ENCODE results near the gene MAN1C1. TPM values are rescaled to one million over a fixed set of nuclear protein-coding genes. Genes with fewer than 3 reads are reported as not detected.

The MAN1C1 gene
- total RNA-seq, 1 donor from 2014 or later, result 22.6 TPM

DNA sequence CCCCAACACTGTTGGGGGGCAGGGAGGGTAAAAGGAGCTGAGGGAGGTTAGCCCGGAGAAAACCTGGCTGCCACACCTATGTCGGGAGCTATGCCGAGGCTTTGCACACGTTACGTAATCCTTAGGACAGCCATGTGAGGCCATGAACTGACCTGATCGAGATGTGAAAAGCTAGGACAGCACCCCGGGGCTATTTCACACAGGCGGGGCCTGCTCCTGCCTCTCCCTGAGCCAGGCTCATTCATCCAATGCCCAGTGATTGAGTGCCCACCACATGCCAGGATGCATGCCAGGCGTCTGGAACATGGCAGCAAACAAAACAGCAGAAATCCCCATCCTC is 43.0 kb upstream of the MAN1C1 start:
- no peaks in the 10 kb centered on the region for H3K9me3 Mint-ChIP-seq
- peaks cover 4% of the 10 kb centered on the region for H3K27me3 Mint-ChIP-seq (ENCODE audit: low read depth)
- TF ChIP-seq, protein P1, sequence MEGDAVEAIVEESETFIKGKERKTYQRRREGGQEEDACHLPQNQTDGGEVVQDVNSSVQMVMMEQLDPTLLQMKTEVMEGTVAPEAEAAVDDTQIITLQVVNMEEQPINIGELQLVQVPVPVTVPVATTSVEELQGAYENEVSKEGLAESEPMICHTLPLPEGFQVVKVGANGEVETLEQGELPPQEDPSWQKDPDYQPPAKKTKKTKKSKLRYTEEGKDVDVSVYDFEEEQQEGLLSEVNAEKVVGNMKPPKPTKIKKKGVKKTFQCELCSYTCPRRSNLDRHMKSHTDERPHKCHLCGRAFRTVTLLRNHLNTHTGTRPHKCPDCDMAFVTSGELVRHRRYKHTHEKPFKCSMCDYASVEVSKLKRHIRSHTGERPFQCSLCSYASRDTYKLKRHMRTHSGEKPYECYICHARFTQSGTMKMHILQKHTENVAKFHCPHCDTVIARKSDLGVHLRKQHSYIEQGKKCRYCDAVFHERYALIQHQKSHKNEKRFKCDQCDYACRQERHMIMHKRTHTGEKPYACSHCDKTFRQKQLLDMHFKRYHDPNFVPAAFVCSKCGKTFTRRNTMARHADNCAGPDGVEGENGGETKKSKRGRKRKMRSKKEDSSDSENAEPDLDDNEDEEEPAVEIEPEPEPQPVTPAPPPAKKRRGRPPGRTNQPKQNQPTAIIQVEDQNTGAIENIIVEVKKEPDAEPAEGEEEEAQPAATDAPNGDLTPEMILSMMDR (conservative IDR thresholded peaks at IDR 0.05), result no peak
- peaks cover 53% of the 10 kb centered on the region for H3K4me1 Mint-ChIP-seq
- DNase-seq (ENCODE audit: low read depth, low spot score), result no peak
- H3K4me3 Mint-ChIP-seq, result no peak overlapping the region
- no peak overlapping the region for H3K27ac Mint-ChIP-seq (ENCODE audit: unreplicated experiment)
- no peaks in the 10 kb centered on the region for H3K36me3 Mint-ChIP-seq (ENCODE audit: low read depth)

DNA sequence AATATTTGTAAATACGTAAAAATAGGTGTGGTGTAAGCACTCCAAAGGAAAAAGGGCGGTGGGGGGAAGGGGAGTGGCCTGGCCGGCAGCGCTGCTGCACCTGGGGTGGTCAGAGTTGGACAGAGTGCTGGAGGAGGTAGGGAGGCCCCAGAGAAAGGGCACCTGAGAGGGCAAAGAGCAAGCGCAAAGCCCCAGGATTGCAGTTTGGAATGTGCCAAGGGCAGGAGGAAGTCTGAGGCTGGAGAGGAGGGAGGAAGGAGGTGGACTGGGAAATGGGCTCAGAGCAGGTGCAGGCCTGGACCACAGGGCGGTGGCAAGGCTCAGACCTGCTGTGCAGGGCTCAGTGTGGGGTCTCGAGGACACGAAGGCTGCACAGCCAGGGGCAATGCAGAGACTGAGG is 42.6 kb upstream of the MAN1C1 start:
- Mint-ChIP-seq H3K4me1 (peaks cover 50% of the 10 kb centered on the region), H3K36me3 (ENCODE audit: low read depth) (no peaks in the 10 kb centered on the region), H3K4me3 (no peak overlapping the region)

DNA sequence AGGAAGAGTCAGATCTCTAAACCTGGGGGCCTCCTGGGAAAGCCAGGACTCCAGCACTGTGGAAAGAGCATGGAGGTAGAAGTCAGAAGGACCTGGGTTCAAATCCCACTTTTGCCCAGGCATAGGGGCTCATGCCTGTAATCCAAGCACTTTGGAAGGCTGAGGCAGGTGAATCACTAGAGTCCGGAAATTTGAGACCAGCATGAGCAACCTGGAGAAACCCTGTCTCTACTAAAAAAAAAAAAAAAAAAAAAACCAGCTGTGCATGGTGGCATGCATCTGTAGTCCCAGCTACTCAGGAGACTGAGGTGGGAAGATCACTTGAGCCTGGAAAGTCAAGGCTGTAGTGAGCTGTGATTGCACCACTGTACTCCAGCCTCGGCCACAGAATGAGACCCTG is 41.4 kb upstream of the MAN1C1 start:
- Mint-ChIP-seq H3K4me3 (no peak overlapping the region), H3K27me3 (ENCODE audit: low read depth) (peaks cover 4% of the 10 kb centered on the region)

More for the DNA sequence above, 42.6 kb upstream of the MAN1C1 start:
- DNase-seq (ENCODE audit: low read depth, low spot score), result no peak
- Mint-ChIP-seq H3K27me3 (ENCODE audit: low read depth) (peaks cover 4% of the 10 kb centered on the region), H3K9me3 (no peaks in the 10 kb centered on the region), H3K27ac (ENCODE audit: unreplicated experiment) (no peak overlapping the region)
- TF ChIP-seq, protein P1 (conservative IDR thresholded peaks at IDR 0.05), result no peak

DNA sequence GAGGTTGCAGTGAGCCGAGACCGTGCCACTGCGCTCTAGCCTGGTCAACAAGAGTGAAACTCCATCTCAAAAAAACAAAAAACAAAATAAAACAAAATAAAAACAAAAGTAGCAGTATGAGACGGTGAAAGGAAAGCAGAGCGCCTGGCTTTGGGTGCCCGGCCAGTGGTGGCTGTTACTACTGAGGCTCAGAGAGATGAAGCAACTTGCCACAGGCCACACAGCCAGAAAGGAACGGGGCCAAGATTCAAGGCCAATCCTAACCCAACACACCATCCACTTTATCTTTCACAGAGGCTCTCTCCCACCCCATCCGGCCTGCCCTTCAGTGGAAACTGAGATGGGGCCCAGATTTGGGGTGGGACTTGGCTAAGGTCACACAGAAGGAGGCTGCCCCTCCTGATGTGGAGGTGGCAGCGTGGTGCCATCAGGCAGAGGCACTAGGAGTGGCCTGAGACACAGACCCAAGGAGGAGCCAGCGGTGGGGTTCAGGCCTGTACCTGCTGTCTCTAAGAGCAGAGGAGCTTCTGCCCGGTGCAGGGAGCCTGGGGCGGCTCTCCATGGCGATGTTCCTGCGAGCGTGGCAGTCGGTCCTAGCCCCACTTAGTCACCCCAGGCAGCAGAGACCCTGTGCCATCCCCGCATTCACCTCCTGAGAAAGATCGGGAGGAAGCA is 40.0 kb upstream of the MAN1C1 start:
- Mint-ChIP-seq H3K27ac (ENCODE audit: unreplicated experiment) (no peak overlapping the region), H3K36me3 (ENCODE audit: low read depth) (no peaks in the 10 kb centered on the region), H3K27me3 (ENCODE audit: low read depth) (peaks cover 4% of the 10 kb centered on the region), H3K4me1 (peaks cover 44% of the 10 kb centered on the region), H3K4me3 (no peak overlapping the region), H3K9me3 (no peaks in the 10 kb centered on the region)
- TF ChIP-seq, protein P1 (conservative IDR thresholded peaks at IDR 0.05), result no peak
- no peak for DNase-seq (ENCODE audit: low read depth, low spot score)

More for the DNA sequence above, 41.4 kb upstream of the MAN1C1 start:
- Mint-ChIP-seq H3K27ac (ENCODE audit: unreplicated experiment) (no peak overlapping the region), H3K9me3 (no peaks in the 10 kb centered on the region), H3K36me3 (ENCODE audit: low read depth) (no peaks in the 10 kb centered on the region), H3K4me1 (peaks cover 43% of the 10 kb centered on the region)
- DNase-seq (ENCODE audit: low read depth, low spot score), result no peak
- TF ChIP-seq, protein P1 (conservative IDR thresholded peaks at IDR 0.05), result no peak

DNA sequence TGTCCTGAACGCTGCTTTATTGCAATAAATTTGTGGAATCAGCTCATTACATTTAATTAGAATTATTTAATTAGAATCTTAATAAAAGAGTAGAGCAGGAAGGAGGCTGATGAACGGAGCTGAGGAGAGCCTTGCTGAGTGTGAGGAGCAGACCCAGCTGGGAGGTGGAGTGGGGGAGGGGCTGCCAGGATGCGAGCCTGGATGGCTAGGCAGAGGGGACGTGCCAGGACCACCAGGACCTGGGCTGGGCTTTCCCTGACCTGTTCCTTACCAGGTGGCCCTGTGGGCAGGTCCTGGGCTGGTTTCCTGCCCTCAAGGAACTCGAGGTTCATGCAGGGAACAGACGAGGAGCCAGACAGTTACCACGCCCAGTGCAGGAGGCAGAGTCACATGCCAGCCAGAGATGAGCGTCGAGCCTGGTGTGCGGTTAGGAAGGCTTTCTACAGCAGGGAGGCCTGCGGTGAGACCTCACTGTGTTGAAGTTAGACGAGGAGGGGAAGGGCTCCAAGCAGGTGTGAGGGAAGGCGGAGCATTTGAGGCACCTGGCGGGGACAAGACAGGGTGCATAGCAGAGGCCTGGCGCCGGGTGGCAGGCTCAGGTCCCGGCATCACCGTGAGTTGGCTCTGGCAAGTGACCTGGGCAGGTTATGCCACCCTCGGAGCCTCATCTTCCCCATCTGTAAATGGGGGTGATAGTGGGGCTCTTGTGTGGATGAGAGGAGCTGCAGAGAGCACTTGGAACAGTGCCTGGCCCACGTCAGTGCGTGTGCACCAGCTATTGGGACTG is 39.3 kb upstream of the MAN1C1 start:
- DNase-seq (ENCODE audit: low read depth, low spot score), result no peak
- Mint-ChIP-seq H3K9me3 (no peaks in the 10 kb centered on the region), H3K27ac (ENCODE audit: unreplicated experiment) (peak overlapping the region; percentile 95), H3K36me3 (ENCODE audit: low read depth) (no peaks in the 10 kb centered on the region), H3K4me1 (peaks cover 39% of the 10 kb centered on the region), H3K27me3 (ENCODE audit: low read depth) (peaks cover 4% of the 10 kb centered on the region), H3K4me3 (no peak overlapping the region)
- TF ChIP-seq, protein P1 (conservative IDR thresholded peaks at IDR 0.05), result no peak

Measured in neural crest cell (in vitro differentiated cells).